ENCODE data around the gene AHSA1. TPM values are rescaled to one million over a fixed set of nuclear protein-coding genes. Genes with fewer than 3 reads are reported as not detected.
A peak's percentile ranks its signal among the peaks of the same experiment; 100 is the strongest.

The AHSA1 gene
- total RNA-seq, 3 donors from 2014 or later (not counting 1 experiment from before 2014, with no cell fraction given): 70.4 to 101 (median 94.3) TPM

DNA sequence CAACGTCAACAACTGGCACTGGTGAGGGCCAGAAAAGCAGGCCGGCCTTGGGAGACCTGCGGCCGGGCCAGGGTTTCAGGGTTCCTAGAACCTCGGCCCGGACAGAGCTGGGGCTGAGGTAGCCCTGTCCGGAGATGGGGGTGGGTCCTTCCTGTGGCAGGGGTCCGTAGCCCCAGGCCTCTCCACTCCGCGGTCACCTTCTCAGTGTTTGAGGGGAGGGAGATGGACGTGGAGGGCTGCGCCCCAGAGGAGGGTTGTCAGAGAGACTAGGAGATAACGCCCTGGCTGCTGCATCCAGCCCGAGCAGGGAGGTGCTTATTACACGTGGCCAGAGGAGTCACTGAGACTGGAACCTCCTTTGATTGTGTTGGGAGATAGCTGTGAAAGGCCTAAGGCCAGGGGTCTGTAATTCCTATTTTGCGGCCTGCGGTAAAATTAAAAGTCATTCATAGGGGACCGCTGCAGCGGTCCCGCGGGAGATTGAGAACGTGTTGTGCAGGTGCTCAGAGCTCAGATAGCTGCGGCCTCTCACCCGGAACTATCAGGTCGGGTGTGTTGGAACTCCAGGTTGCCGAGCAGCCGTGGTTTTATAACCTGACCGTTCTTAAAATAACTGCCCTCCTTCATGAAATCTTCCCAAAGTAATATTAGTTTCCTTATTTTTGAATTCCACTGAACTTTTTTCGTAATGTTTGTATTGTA, 507 bp downstream of the AHSA1 start:
- TF ChIP-seq, protein P1, sequence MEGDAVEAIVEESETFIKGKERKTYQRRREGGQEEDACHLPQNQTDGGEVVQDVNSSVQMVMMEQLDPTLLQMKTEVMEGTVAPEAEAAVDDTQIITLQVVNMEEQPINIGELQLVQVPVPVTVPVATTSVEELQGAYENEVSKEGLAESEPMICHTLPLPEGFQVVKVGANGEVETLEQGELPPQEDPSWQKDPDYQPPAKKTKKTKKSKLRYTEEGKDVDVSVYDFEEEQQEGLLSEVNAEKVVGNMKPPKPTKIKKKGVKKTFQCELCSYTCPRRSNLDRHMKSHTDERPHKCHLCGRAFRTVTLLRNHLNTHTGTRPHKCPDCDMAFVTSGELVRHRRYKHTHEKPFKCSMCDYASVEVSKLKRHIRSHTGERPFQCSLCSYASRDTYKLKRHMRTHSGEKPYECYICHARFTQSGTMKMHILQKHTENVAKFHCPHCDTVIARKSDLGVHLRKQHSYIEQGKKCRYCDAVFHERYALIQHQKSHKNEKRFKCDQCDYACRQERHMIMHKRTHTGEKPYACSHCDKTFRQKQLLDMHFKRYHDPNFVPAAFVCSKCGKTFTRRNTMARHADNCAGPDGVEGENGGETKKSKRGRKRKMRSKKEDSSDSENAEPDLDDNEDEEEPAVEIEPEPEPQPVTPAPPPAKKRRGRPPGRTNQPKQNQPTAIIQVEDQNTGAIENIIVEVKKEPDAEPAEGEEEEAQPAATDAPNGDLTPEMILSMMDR (IDR thresholded peaks at IDR 0.05): no peak
- DNase-seq: peak; percentile 19 to 55
- peaks cover 7% of the 10 kb centered on the region for H3K36me3 Mint-ChIP-seq

DNA sequence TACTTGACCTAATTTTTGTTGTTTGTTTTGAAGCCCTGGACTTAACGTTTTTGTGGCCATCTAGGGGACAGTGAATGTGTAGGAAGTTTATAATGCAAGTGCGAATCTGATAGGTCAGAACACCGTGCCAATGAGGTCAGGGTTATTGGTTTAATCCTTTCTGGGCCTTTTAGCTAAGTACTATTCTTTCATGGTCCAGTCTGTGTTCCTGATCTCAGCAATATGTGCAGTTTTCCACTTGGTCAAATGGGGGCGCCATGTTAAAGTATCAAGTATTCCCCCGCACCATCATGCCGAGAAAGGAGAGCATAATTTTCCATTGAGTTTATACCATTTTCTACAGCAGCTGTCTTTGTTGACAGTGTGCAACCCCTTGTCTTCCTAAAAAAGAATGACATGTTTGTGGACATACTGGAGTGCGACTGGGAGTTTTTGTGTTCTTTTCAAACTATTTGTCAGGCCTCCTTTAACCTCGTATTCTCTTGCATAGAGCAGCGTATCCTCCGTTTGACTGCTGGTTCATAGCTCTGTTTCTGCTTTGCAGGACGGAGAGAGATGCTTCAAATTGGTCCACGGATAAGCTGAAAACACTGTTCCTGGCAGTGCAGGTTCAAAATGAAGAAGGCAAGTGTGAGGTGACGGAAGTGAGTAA, 1.3 kb downstream of the AHSA1 start:
- intact Hi-C loops (cut with micrococcal nuclease): loop anchor here (2.0 to 5.0 kb wide), 2 partner anchors 92 to 362 kb away; partner anchors contain the start of gene CIPC
- H3K9me3 ChIP-seq (ENCODE audit: control insufficient read depth, insufficient read depth, low read length): no peaks in the 10 kb centered on the region
- H3K4me3 ChIP-seq (ENCODE audit: low read length): peak overlapping the region; percentile 86
- no peaks in the 10 kb centered on the region for H3K27me3 ChIP-seq (ENCODE audit: control insufficient read depth, insufficient read depth, low read length)
- H3K27ac Mint-ChIP-seq: peak overlapping the region; percentile 99 to 100
- peaks cover 40 to 46% of the 10 kb centered on the region in 2 donors for H3K4me1 Mint-ChIP-seq
- peaks cover 7% of the 10 kb centered on the region for H3K36me3 Mint-ChIP-seq
- 48% methylated on average over 13 of the region's 13 CpGs for WGBS (ENCODE audit: insufficient coverage)
- peak; percentile 40 to 79 for DNase-seq
- no peaks in the 10 kb centered on the region for H3K9me3 Mint-ChIP-seq
- no peak for ATAC-seq
- peaks cover 32% of the 10 kb centered on the region for H3K36me3 ChIP-seq (ENCODE audit: control insufficient read depth, insufficient read depth, low read length)
- no peaks in the 10 kb centered on the region for H3K27me3 Mint-ChIP-seq (ENCODE audit: low read depth in 2 of 2)
- H3K4me1 ChIP-seq (ENCODE audit: control insufficient read depth, insufficient read depth, low read length): peaks cover 17% of the 10 kb centered on the region
- TF ChIP-seq, protein P1 (IDR thresholded peaks at IDR 0.05): peak; percentile 55
- no peak overlapping the region for H3K27ac ChIP-seq (ENCODE audit: low read length)
- peak overlapping the region; percentile 100 for H3K4me3 Mint-ChIP-seq

More for the DNA sequence above, 507 bp downstream of the AHSA1 start:
- Mint-ChIP-seq H3K9me3 (no peaks in the 10 kb centered on the region), H3K4me1 (peaks cover 40 to 50% of the 10 kb centered on the region in 2 donors), H3K4me3 (peak overlapping the region; percentile 100), H3K27me3 (ENCODE audit: low read depth in 2 of 2) (no peaks in the 10 kb centered on the region), H3K27ac (peak overlapping the region; percentile 99 to 100)
- Histone ChIP-seq H3K27ac (ENCODE audit: low read length) (peak overlapping the region; percentile 87), H3K9me3 (ENCODE audit: control insufficient read depth, insufficient read depth, low read length) (no peaks in the 10 kb centered on the region), H3K27me3 (ENCODE audit: control insufficient read depth, insufficient read depth, low read length) (no peaks in the 10 kb centered on the region), H3K4me3 (ENCODE audit: low read length) (peak overlapping the region; percentile 86), H3K4me1 (ENCODE audit: control insufficient read depth, insufficient read depth, low read length) (peaks cover 17% of the 10 kb centered on the region), H3K36me3 (ENCODE audit: control insufficient read depth, insufficient read depth, low read length) (peaks cover 26% of the 10 kb centered on the region)
- intact Hi-C loops (cut with micrococcal nuclease): loop anchor here (2.0 to 5.0 kb wide), 2 partner anchors 92 to 361 kb away; partner anchors contain the start of gene CIPC
- ATAC-seq: peak in 1 of 3 donors; percentile 8
- 0% methylated on average over 27 of the region's 29 CpGs for WGBS (ENCODE audit: insufficient coverage)

DNA sequence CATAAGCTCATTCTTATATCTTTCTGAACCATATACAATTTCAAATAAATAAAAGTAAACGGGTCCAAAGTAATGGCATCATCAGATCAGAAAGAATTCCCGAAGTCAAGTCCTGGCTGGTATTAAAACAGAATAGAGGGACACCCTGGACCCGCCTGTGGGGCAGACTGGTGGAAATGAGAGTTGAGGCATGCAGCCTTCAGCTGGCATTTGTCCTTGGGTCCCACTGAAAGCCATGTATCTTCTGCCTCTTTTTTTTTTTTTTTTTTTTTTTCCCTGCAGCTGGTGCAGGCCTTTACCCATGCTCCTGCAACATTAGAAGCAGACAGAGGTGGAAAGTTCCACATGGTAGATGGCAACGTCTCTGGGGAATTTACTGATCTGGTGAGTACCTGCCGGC, 9.9 kb downstream of the AHSA1 start:
- H3K27me3 ChIP-seq (ENCODE audit: control insufficient read depth, insufficient read depth, low read length): no peaks in the 10 kb centered on the region
- no peaks in the 10 kb centered on the region for H3K9me3 ChIP-seq (ENCODE audit: control insufficient read depth, insufficient read depth, low read length)
- Mint-ChIP-seq H3K9me3 (no peaks in the 10 kb centered on the region), H3K4me3 (no peak overlapping the region), H3K36me3 (peaks cover 11% of the 10 kb centered on the region), H3K27me3 (ENCODE audit: low read depth in 2 of 2) (no peaks in the 10 kb centered on the region), H3K4me1 (no peaks in the 10 kb centered on the region), H3K27ac (no peak overlapping the region)
- H3K4me1 ChIP-seq (ENCODE audit: control insufficient read depth, insufficient read depth, low read length): no peaks in the 10 kb centered on the region
- intact Hi-C loops (cut with micrococcal nuclease): no loop called here
- H3K36me3 ChIP-seq (ENCODE audit: control insufficient read depth, insufficient read depth, low read length): peaks cover 61% of the 10 kb centered on the region
- TF ChIP-seq, protein P1 (IDR thresholded peaks at IDR 0.05): no peak
- ATAC-seq (no peak), DNase-seq (no peak)
- WGBS (ENCODE audit: insufficient coverage): 93% methylated on average over 5 of the region's 5 CpGs
- H3K4me3 ChIP-seq (ENCODE audit: low read length): no peak overlapping the region
- no peak overlapping the region for H3K27ac ChIP-seq (ENCODE audit: low read length)

All from natural killer cell (primary cell).